ENCODE data around the gene SORCS2. TPM values are rescaled to one million over a fixed set of nuclear protein-coding genes. Genes with fewer than 3 reads are reported as not detected.

The SORCS2 gene
- total and polyA plus RNA-seq, 2 of the 4 experiments (the other 2 are of a cell fraction) = 0.36 to 0.62 TPM

DNA sequence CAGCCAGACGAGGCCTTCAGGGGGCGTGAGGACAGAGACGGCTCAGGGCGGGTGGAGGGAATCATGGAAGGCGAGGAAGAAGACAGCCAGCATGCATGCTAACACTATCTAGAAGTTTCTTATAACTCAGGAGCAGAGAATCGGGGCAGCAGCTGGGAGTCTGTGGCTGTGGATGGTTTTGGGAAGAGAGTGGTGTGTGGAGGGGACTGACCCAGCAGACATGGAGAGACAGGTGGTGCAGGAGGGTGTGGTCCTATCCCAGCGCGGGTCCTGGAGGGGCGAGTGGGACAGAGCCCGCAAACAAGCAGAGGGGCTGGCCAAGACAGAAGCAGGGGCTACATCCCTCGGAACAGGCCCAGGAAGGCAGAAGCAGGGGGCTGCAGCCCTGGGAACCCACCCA, 555.2 kb downstream of the SORCS2 start:
- no peak for ATAC-seq (ENCODE audit: low read depth)

More for the DNA sequence above, 555.2 kb downstream of the SORCS2 start:
- no peak overlapping the region for H2BK5ac ChIP-seq (ENCODE audit: low read depth, low read length, poor library complexity, severe bottlenecking)
- no TSS peak for BruUV-seq (replicated peaks)
- no peak overlapping the region for H4K5ac ChIP-seq (ENCODE audit: low read depth, low read length)
- H2BK20ac ChIP-seq (ENCODE audit: low read depth, low read length) = no peak overlapping the region
- no peak overlapping the region for H3K14ac ChIP-seq (replicated peaks; ENCODE audit: low read depth, low read length)
- no peak overlapping the region for H3K4me2 ChIP-seq (ENCODE audit: low read depth, low read length)
- no peak overlapping the region for H3K4me3 ChIP-seq (ENCODE audit: insufficient read depth, low read depth, low read length)
- in situ Hi-C loops (cut with MboI; ENCODE audit: low sequenced_read_pairs) (no loop called here), intact Hi-C loops (cut with micrococcal nuclease) (no loop called here), dilution Hi-C loops (cut with HindIII; ENCODE audit: low sequenced_read_pairs, unreplicated experiment) (no loop called here)
- no peaks in the 10 kb centered on the region for H3K9me1 ChIP-seq (ENCODE audit: insufficient read depth, low read length)
- H3K79me1 ChIP-seq (ENCODE audit: low read depth in 1 of 2, low read length in 2 of 2) = no peaks in the 10 kb centered on the region
- no peak overlapping the region for H3K23ac ChIP-seq (ENCODE audit: low read depth, low read length)
- no peak overlapping the region for H2AFZ ChIP-seq (replicated peaks; ENCODE audit: low read length, poor library complexity)
- peaks cover 5% of the 10 kb centered on the region; the same call in 1 of the 2 replicates for H4K20me1 ChIP-seq (ENCODE audit: insufficient read depth, low read length)
- no peak overlapping the region for H3K4ac ChIP-seq (ENCODE audit: low read depth, low read length)
- H2BK15ac ChIP-seq (ENCODE audit: low read depth, low read length) = no peak overlapping the region
- no peak for DNase-seq
- no peak overlapping the region for H2AK5ac ChIP-seq (ENCODE audit: low read depth, low read length)
- no peak overlapping the region for H2AK9ac ChIP-seq (replicated peaks; ENCODE audit: low read depth, low read length, poor library complexity)
- no peak overlapping the region for H3K9ac ChIP-seq (ENCODE audit: low read depth, low read length)
- H3K4me1 ChIP-seq (ENCODE audit: control insufficient read depth, insufficient read depth, low read length) = peaks cover 1% of the 10 kb centered on the region; the same call in 1 of the 2 replicates
- no peaks in the 10 kb centered on the region for H3K36me3 ChIP-seq (ENCODE audit: control insufficient read depth, insufficient read depth, low read length)
- no peaks in the 10 kb centered on the region for H3K9me3 ChIP-seq (ENCODE audit: control insufficient read depth, insufficient read depth, low read length)
- ChIA-PET POLR2A (ENCODE audit: unreplicated experiment) (no interaction called here), CTCF (no interaction called here)
- no peaks in the 10 kb centered on the region for H3K27me3 ChIP-seq (ENCODE audit: control insufficient read depth, insufficient read depth, low read length)
- WGBS, 2 experiments (ENCODE audit: extremely low coverage in 2 of 2, insufficient read length in 1 of 2) = 100% methylated on average over 5 of the region's 11 CpGs; no CpG with 5 or more reads in 1 of the 2 experiments
- H4K91ac ChIP-seq (ENCODE audit: insufficient read depth, low read depth, low read length) = no peak overlapping the region
- no peak overlapping the region for H3K18ac ChIP-seq (ENCODE audit: low read depth, low read length)
- H3K27ac ChIP-seq (ENCODE audit: insufficient read depth, low read length) = no peak overlapping the region
- no peak overlapping the region for H2BK120ac ChIP-seq (ENCODE audit: low read depth, low read length)
- no peak for TF ChIP-seq CHD1 (IDR thresholded peaks at IDR 0.05; ENCODE audit: low read depth, low read length)
- TF ChIP-seq NFE2L2 (IDR thresholded peaks at IDR 0.05; ENCODE audit: low read depth, low read length) = no peak
- no peak for TF ChIP-seq RFX5 (IDR thresholded peaks at IDR 0.05; ENCODE audit: low read depth, low read length)
- no peak for TF ChIP-seq MAFK (IDR thresholded peaks at IDR 0.05; ENCODE audit: low read depth, low read length)
- no peak for TF ChIP-seq MAZ (IDR thresholded peaks at IDR 0.05; ENCODE audit: borderline replicate concordance, low read depth, low read length)
- TF ChIP-seq RCOR1 (IDR thresholded peaks at IDR 0.05; ENCODE audit: insufficient replicate concordance, low read length) = no peak
- no peak for TF ChIP-seq RAD21 (IDR thresholded peaks at IDR 0.05; ENCODE audit: low read length)
- no peak for TF ChIP-seq CEBPB (IDR thresholded peaks at IDR 0.05; ENCODE audit: low read depth, low read length)
- no peak for TF ChIP-seq POLR2A (IDR thresholded peaks at IDR 0.05; ENCODE audit: low read depth, low read length)
- no peak for TF ChIP-seq FOS (IDR thresholded peaks at IDR 0.05; ENCODE audit: low read depth, low read length)
- TF ChIP-seq SMC3 (IDR thresholded peaks at IDR 0.05; ENCODE audit: low read depth, low read length) = no peak
- no peak for TF ChIP-seq BHLHE40 (IDR thresholded peaks at IDR 0.05; ENCODE audit: low read depth, low read length)
- TF ChIP-seq, protein P1, sequence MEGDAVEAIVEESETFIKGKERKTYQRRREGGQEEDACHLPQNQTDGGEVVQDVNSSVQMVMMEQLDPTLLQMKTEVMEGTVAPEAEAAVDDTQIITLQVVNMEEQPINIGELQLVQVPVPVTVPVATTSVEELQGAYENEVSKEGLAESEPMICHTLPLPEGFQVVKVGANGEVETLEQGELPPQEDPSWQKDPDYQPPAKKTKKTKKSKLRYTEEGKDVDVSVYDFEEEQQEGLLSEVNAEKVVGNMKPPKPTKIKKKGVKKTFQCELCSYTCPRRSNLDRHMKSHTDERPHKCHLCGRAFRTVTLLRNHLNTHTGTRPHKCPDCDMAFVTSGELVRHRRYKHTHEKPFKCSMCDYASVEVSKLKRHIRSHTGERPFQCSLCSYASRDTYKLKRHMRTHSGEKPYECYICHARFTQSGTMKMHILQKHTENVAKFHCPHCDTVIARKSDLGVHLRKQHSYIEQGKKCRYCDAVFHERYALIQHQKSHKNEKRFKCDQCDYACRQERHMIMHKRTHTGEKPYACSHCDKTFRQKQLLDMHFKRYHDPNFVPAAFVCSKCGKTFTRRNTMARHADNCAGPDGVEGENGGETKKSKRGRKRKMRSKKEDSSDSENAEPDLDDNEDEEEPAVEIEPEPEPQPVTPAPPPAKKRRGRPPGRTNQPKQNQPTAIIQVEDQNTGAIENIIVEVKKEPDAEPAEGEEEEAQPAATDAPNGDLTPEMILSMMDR (conservative IDR thresholded peaks at IDR 0.05; ENCODE audit: low read depth, low read length) = no peak
- no peak for TF ChIP-seq MXI1 (IDR thresholded peaks at IDR 0.05; ENCODE audit: borderline replicate concordance, low read depth, low read length)
- TF ChIP-seq, protein P2, sequence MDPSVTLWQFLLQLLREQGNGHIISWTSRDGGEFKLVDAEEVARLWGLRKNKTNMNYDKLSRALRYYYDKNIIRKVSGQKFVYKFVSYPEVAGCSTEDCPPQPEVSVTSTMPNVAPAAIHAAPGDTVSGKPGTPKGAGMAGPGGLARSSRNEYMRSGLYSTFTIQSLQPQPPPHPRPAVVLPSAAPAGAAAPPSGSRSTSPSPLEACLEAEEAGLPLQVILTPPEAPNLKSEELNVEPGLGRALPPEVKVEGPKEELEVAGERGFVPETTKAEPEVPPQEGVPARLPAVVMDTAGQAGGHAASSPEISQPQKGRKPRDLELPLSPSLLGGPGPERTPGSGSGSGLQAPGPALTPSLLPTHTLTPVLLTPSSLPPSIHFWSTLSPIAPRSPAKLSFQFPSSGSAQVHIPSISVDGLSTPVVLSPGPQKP (IDR thresholded peaks at IDR 0.05; ENCODE audit: borderline replicate concordance, low read depth, low read length) = no peak
- TF ChIP-seq, protein P3, sequence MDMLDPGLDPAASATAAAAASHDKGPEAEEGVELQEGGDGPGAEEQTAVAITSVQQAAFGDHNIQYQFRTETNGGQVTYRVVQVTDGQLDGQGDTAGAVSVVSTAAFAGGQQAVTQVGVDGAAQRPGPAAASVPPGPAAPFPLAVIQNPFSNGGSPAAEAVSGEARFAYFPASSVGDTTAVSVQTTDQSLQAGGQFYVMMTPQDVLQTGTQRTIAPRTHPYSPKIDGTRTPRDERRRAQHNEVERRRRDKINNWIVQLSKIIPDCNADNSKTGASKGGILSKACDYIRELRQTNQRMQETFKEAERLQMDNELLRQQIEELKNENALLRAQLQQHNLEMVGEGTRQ (IDR thresholded peaks at IDR 0.05; ENCODE audit: low read depth, low read length) = no peak
- no peak overlapping the region for H3K56ac ChIP-seq (ENCODE audit: extremely low read depth, insufficient read depth, low read length)
- no peak overlapping the region for H4K8ac ChIP-seq (ENCODE audit: low read depth in 2 of 2, low read length in 2 of 2)
